NK-92 (cell line): ENCODE measurements around the gene CALB2.

Experiments used
- DNase-seq: peaks from one replicate; lab custom pipeline; 2025; ENCODE audit not compliant: unreplicated experiment; lab: John Stamatoyannopoulos, UW

Gene CALB2

DNA sequence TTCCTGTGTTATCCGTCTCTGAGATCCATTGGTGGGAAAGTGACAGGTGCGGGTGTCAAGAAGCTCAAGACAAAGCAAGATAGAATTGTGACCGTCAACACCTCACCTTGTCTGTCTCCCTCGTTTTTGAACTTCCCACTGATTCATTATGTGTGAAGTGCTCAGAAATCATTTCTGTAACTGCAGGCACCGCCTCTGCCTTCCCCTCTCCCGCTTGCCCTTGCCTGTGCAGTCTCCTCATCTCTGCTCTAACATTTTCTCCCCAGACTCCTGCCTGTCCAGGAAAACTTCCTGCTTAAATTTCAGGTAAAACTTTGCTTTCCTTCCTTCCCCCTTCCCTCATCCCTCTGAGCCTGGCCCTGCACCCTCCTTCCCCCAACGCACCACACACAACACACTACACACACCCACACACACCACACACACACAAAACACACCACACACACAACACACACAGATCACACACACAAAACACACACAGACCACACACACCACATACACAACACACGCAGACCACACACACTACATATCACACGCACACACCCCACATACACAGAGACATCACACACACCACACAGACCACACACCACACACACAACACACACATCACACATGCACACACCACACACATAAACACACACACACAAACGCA lies 25.7 kb downstream of the CALB2 start:
- DNase-seq = no peak

- DNase-seq = no peak
These were observed 28.7 kb downstream of the CALB2 start for GRCh38 chr16:71387045-71387871.

GRCh38 chr16:71389330-71389729 lies 30.8 kb downstream of the CALB2 start:
- DNase-seq = no peak

DNA sequence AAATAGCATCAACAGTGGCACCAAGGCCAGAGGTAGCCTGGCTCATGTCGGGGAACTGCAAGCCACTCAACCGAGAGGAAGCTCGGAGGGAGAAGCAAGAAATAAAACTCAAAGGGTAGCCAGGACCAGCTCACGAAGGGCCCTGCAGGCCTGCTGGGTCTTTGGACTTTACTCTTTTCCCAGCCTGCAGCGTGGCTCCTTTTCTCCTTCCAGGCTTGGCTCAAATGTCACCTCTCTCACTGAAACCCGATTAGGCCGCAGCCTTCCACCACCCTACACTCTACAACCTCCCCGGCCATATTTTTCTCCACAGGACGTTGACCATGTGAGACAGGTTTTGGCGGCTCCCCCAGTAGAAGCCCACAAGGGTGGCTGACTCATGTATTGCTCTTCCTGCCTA lies 38.1 kb downstream of the CALB2 start:
- no peak for DNase-seq

DNA sequence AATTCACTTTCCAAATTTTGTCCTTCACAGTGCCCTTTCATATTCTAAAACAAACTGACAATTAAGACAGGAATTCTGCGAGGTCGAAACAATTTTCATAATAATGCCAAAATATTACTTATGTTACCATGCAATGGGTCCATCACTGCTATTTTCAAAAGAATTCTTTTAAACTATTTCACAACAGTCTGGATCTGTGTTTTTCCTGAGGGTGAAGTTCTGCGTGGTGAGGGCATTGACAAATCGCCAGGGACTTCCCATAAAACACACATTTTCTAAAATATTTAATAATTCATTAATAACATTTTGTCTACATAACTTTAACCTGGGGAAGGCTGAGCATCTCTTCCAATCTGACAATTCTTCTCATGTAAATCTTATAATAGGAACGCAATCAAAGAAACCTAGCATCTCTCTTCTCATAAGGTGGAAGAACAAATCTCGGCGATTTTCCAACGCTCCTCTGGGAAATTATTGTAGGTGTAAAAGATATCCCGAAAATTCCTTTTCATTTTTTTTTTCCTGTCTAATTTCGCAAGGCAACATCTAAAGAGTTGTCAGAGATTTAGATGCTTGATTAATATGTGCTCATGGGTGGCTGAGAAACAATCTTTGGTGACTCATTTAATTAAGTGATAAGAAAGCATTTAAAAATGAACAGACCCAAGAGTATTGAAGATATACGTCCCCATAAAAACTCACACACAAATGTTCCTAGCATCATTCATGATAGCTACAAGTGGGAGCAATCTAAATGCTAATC lies 41.5 kb downstream of the CALB2 start:
- DNase-seq = no peak

DNA sequence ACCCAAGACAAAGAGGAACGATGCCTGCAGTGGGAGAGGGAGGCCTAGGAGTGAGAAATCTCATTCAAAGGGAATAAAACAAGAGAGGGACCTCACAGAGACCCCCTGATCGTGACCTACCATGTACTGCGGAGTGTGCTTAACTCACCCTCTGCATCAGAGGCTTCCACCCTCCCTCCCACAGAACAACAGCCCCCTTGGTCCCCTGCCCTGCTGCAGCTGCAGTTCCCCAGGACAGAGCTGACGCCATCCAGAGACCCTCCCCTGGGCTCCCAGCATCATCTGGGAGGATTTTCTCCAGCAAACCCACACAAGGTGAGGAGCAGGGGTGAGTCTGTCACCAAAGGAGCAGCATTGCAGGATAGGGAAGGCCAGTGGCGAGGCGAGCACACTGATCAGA lies 43.5 kb downstream of the CALB2 start:
- no peak for DNase-seq

GRCh38 chr16:71402674-71403073 lies 44.2 kb downstream of the CALB2 start:
- DNase-seq = no peak

GRCh38 chr16:71404364-71404763 lies 45.8 kb downstream of the CALB2 start:
- DNase-seq = no peak

GRCh38 chr16:71406316-71406715 lies 47.8 kb downstream of the CALB2 start:
- no peak for DNase-seq

DNA sequence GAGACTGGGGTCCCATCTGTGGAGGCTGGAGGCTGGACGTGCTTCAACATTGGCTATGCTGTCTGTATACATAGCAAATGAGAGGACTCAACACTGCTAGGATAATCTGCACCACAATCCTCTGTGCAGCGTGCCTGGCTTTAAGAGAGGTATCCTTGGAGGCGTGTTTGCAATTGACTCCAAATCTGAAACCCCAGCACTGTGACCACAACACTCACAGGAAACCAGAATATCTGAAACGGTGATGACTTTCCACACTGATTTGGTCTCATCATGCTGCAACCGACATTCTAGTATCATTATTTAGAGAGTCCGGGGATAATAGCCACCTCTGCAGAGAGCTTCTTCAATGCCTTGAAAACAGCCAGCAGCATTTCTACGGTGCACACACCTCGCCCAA lies 48.2 kb downstream of the CALB2 start:
- no peak for DNase-seq

- no peak for DNase-seq
These were observed 49.2 kb downstream of the CALB2 start for GRCh38 chr16:71407731-71408130.

DNA sequence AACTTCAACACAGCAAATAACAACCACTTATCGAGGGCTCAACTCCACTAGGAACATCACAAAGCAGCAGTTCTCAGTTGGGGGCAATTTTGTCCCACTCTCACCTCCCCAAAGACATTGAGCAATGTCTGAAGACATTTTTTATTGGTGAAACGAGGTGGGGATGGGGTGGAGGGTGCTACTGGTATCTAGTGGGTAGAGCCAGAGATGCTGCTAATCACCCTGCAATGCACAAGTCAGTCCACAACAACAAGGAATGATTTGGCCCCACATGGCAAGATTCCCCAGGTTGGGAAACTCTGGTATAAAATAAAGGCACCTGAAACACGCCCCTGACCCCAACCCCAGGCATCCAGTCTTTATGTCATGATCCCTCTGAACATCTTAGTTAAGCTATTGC lies 50.0 kb downstream of the CALB2 start:
- DNase-seq = no peak

GRCh38 chr16:71409011-71409775 lies 50.7 kb downstream of the CALB2 start:
- no peak for DNase-seq

GRCh38 chr16:71410146-71410545 lies 51.6 kb downstream of the CALB2 start:
- no peak for DNase-seq

DNA sequence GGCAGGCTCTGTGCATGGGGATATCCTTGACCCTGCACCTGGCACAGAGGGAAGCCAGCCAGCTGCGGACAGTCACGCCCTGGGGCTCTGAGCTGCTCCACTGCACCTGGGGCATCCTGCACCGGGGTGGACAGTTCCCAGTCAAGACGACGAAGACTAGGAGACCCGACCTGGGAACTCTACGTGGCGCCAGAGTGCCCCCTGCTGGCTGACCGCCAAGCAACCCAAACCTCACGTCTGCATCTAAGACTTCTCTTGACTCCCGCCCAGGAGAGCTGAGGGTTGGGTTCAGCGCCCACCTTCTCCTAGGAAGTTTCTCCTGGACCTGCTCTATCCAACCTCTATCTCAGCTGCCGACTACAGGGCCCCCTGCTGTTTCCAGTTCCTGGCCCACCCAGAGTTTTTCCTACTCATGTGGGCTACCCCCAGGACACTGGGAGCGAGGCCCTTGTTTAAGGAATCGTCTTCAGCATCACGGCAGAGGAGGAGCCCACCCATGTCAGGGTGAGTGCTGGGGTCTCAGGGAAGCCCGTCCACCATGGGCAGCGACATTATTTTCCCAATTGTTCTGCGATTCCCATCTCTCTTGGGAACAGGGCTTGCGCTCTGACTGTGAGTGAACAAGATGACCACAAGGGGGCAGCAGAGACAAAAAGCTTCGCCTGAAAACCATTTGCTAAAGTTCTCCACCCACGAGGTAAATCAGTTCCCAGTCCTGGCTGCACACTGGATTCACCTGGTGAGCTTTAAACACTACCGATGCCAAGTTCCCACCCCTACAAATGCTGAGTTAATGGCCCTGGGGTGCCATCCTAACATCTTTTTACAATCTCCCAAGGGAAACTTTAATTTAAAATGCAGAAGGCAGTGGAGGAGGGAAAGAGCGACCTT lies 54.0 kb downstream of the CALB2 start:
- no peak for DNase-seq

DNA sequence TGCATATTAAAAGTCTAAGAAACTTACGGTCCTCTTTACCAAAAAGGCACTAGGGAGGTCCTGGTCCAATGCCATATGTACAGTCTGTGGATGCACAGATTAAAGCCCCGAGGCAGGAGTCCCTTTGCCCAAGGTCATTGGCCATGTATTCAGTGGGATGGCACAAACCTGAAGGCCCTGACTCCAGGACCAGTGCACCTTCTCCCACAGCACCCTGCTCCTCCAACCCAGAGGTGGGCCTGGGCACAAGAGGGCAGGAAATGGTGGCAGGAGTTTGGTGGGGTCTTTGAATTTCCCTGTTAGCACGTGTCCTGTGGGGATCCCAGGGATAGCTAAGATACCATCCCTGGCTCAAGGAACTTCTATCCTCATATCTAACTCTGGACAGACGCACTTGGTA lies 54.8 kb downstream of the CALB2 start:
- DNase-seq = no peak

- DNase-seq = no peak
These were observed 55.5 kb downstream of the CALB2 start for GRCh38 chr16:71414038-71414437.

DNA sequence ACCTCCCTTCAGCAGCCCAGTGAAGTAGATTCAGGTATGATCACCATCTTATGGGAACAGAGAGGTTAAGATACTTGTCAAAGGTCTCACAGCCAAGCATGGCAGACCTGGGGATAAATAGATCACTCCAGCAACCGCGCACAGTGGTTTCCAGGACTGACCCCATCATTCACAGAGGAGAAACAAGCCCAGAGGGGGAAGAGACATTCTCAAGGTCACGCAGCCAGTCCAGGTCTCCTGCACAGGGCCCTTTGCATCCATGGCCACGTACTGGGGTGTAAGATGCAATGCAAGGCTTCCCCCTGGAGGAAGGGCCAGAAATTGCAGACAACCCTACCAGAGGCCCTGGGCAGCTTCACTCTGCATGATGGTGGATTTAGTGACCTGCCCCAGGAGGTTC lies 63.4 kb downstream of the CALB2 start:
- no peak for DNase-seq

- no peak for DNase-seq
These were observed 64.5 kb downstream of the CALB2 start for GRCh38 chr16:71423016-71423415.

DNA sequence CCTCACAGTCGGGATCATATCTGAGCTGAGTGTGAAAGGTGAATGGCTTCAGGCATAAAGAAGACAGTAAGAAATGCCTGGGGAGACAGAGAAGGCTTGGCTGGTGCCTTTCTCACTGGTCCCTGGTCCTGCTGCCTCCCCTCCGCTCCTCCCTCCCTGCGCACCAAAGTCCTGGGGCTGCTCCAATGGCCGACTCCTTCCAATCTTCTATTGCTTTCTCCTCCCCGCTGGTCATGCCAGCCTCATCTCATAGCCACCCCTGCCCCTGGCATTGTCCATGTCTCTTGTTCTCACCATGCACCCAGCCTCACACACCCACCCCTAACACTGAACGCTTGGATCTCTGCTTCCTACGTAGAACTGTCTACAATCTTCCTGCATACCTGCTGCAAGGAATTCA lies 65.3 kb downstream of the CALB2 start:
- no peak for DNase-seq
